ENCODE measurements around the gene ROBO1. TPM values are rescaled to one million over a fixed set of nuclear protein-coding genes. Genes with fewer than 3 reads are reported as not detected.

The ROBO1 gene
- total RNA-seq, 1 experiment from 2014 or later: 67.6 TPM

DNA sequence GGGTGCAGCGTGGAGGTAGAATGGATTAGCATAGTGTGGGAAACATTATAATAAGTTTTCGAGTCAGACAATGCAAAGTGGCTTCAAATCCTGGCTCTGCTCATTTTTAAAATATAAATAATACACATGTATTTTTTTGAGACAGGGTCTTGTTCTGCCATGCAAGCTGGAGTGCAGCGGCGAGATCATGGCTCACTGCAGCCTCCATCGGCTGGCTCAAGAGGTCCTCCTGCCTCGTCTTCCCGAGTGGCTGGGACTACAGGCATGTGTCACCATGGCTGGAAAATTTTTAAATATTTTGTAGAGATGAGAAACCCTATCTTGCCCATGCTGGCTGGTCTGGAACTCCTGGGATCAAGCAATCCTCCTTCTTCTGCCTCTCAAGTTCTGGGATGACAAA, 194.9 kb downstream of the ROBO1 start:
- TF ChIP-seq EZH2 (IDR thresholded peaks at IDR 0.05; ENCODE audit: borderline replicate concordance, low read depth, low read length, poor library complexity, severe bottlenecking): no peak
- TF ChIP-seq, protein P1, sequence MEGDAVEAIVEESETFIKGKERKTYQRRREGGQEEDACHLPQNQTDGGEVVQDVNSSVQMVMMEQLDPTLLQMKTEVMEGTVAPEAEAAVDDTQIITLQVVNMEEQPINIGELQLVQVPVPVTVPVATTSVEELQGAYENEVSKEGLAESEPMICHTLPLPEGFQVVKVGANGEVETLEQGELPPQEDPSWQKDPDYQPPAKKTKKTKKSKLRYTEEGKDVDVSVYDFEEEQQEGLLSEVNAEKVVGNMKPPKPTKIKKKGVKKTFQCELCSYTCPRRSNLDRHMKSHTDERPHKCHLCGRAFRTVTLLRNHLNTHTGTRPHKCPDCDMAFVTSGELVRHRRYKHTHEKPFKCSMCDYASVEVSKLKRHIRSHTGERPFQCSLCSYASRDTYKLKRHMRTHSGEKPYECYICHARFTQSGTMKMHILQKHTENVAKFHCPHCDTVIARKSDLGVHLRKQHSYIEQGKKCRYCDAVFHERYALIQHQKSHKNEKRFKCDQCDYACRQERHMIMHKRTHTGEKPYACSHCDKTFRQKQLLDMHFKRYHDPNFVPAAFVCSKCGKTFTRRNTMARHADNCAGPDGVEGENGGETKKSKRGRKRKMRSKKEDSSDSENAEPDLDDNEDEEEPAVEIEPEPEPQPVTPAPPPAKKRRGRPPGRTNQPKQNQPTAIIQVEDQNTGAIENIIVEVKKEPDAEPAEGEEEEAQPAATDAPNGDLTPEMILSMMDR (conservative IDR thresholded peaks at IDR 0.05; ENCODE audit: low read depth, low read length): no peak
- DNase-seq (ENCODE audit: low spot score): no peak
- no TSS peak for BruUV-seq (replicated peaks)
- Histone ChIP-seq H3K4me1 (ENCODE audit: insufficient read depth, low read length, poor library complexity, severe bottlenecking) (no peaks in the 10 kb centered on the region), H3K4me3 (ENCODE audit: low read depth, low read length, poor library complexity, severe bottlenecking) (no peak overlapping the region), H3K9me3 (ENCODE audit: low read depth, low read length, poor library complexity, severe bottlenecking) (no peaks in the 10 kb centered on the region), H3K27ac (ENCODE audit: low read depth, low read length, poor library complexity, severe bottlenecking) (no peak overlapping the region), H3K36me3 (ENCODE audit: insufficient read depth, low read length, poor library complexity, severe bottlenecking) (no peaks in the 10 kb centered on the region), H3K27me3 (replicated peaks; ENCODE audit: insufficient read depth, low read depth, low read length, poor library complexity) (no peaks in the 10 kb centered on the region)
- ChIA-PET POLR2A (ENCODE audit: low non-redundant PET) (no interaction called here), CTCF (no interaction called here)
- intact Hi-C loops (cut with micrococcal nuclease; ENCODE audit: unreplicated experiment): no loop called here

DNA sequence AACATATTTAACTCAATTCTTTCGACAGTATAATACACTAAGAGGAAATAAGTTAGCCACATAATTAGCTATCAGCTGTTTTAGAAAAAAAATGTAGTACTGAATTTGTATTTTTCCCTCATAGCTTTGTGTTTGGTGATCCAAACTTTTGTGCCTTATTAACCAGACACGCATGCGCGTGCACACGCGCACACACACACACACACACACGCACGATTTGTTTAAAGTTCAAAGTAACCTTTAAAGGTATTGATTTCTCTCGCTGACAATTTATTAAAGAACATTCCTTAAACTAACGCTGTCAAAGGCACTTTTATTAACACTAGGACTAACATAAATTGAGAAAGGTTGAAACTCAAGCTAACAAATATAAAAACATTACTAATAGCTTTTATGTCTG, 198.9 kb downstream of the ROBO1 start:
- no peaks in the 10 kb centered on the region for H3K9me3 ChIP-seq (ENCODE audit: low read depth, low read length, poor library complexity, severe bottlenecking)
- ChIA-PET CTCF (no interaction called here), POLR2A (ENCODE audit: low non-redundant PET) (no interaction called here)
- intact Hi-C loops (cut with micrococcal nuclease; ENCODE audit: unreplicated experiment): no loop called here
- DNase-seq (ENCODE audit: low spot score): no peak
- no peaks in the 10 kb centered on the region for H3K27me3 ChIP-seq (replicated peaks; ENCODE audit: insufficient read depth, low read depth, low read length, poor library complexity)
- no peak overlapping the region for H3K4me3 ChIP-seq (ENCODE audit: low read depth, low read length, poor library complexity, severe bottlenecking)
- no peaks in the 10 kb centered on the region for H3K4me1 ChIP-seq (ENCODE audit: insufficient read depth, low read length, poor library complexity, severe bottlenecking)
- no peak overlapping the region for H3K27ac ChIP-seq (ENCODE audit: low read depth, low read length, poor library complexity, severe bottlenecking)
- no TSS peak for BruUV-seq (replicated peaks)
- H3K36me3 ChIP-seq (ENCODE audit: insufficient read depth, low read length, poor library complexity, severe bottlenecking): no peaks in the 10 kb centered on the region
- TF ChIP-seq, protein P1 (conservative IDR thresholded peaks at IDR 0.05; ENCODE audit: low read depth, low read length): no peak
- TF ChIP-seq EZH2 (IDR thresholded peaks at IDR 0.05; ENCODE audit: borderline replicate concordance, low read depth, low read length, poor library complexity, severe bottlenecking): no peak

- no peak overlapping the region for H3K4me3 ChIP-seq (ENCODE audit: low read depth, low read length, poor library complexity, severe bottlenecking)
- H3K36me3 ChIP-seq (ENCODE audit: insufficient read depth, low read length, poor library complexity, severe bottlenecking): no peaks in the 10 kb centered on the region
- no peak for DNase-seq (ENCODE audit: low spot score)
- ChIA-PET POLR2A (ENCODE audit: low non-redundant PET) (no interaction called here), CTCF (no interaction called here)
- no TSS peak for BruUV-seq (replicated peaks)
- H3K27me3 ChIP-seq (replicated peaks; ENCODE audit: insufficient read depth, low read depth, low read length, poor library complexity): no peaks in the 10 kb centered on the region
- no peaks in the 10 kb centered on the region for H3K4me1 ChIP-seq (ENCODE audit: insufficient read depth, low read length, poor library complexity, severe bottlenecking)
- H3K27ac ChIP-seq (ENCODE audit: low read depth, low read length, poor library complexity, severe bottlenecking): no peak overlapping the region
- TF ChIP-seq, protein P1 (conservative IDR thresholded peaks at IDR 0.05; ENCODE audit: low read depth, low read length): no peak
- TF ChIP-seq EZH2 (IDR thresholded peaks at IDR 0.05; ENCODE audit: borderline replicate concordance, low read depth, low read length, poor library complexity, severe bottlenecking): no peak
- no peaks in the 10 kb centered on the region for H3K9me3 ChIP-seq (ENCODE audit: low read depth, low read length, poor library complexity, severe bottlenecking)
- intact Hi-C loops (cut with micrococcal nuclease; ENCODE audit: unreplicated experiment): no loop called here
These were observed 203.6 kb downstream of the ROBO1 start for GRCh38 chr3:79564192-79564591.

Measured in A673 (cell line).